Measurements from ENCODE around the gene JMJD1C.
A peak's percentile ranks its signal among the peaks of the same experiment; 100 is the strongest.

Gene JMJD1C

DNA sequence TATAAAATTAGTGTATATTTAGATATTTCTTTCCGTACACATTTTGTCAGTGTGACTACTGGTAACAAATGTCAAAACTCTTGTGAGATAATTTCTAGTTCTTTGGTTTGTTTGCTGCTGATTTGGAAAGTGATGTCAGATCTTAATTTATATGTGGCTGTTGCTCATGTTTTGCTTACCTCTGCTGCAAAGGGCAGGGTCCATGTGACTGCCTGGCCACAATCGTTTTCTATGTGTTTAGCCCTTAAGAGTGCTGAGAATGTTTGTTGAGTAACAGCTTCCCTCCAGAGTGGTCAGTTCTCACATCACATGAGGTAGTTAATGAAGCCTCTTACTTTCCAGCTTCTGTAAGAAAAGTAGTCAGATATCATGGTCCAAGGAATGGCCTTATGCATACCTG, 328.5 kb downstream of the JMJD1C start:
- no peak overlapping the region for H3K4me2 ChIP-seq (ENCODE audit: low read length)
- H2AFZ ChIP-seq (ENCODE audit: low read depth, low read length), result no peak overlapping the region
- H3K27ac ChIP-seq (ENCODE audit: low read length), result no peak overlapping the region
- peaks cover 9% of the 10 kb centered on the region for H3K36me3 ChIP-seq (replicated peaks; ENCODE audit: low read depth, low read length)
- H3K79me2 ChIP-seq (ENCODE audit: low read length), result peaks cover 90% of the 10 kb centered on the region
- peaks cover 26% of the 10 kb centered on the region for H3K4me1 ChIP-seq (ENCODE audit: low read length)
- TF ChIP-seq, protein P1, sequence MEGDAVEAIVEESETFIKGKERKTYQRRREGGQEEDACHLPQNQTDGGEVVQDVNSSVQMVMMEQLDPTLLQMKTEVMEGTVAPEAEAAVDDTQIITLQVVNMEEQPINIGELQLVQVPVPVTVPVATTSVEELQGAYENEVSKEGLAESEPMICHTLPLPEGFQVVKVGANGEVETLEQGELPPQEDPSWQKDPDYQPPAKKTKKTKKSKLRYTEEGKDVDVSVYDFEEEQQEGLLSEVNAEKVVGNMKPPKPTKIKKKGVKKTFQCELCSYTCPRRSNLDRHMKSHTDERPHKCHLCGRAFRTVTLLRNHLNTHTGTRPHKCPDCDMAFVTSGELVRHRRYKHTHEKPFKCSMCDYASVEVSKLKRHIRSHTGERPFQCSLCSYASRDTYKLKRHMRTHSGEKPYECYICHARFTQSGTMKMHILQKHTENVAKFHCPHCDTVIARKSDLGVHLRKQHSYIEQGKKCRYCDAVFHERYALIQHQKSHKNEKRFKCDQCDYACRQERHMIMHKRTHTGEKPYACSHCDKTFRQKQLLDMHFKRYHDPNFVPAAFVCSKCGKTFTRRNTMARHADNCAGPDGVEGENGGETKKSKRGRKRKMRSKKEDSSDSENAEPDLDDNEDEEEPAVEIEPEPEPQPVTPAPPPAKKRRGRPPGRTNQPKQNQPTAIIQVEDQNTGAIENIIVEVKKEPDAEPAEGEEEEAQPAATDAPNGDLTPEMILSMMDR (IDR thresholded peaks at IDR 0.05; ENCODE audit: low read depth, low read length), result no peak
- TF ChIP-seq EZH2phosphoT487 (IDR thresholded peaks at IDR 0.05; ENCODE audit: low read depth), result no peak
- H3K27me3 ChIP-seq (ENCODE audit: low read depth, low read length), result no peaks in the 10 kb centered on the region
- H4K20me1 ChIP-seq (ENCODE audit: insufficient read depth, low read length), result peaks cover 73% of the 10 kb centered on the region
- no peaks in the 10 kb centered on the region for H3K9me3 ChIP-seq (ENCODE audit: insufficient read depth, low read length)
- no peak overlapping the region for H3K9ac ChIP-seq (ENCODE audit: low read length)
- no peak overlapping the region for H3K4me3 ChIP-seq (ENCODE audit: low read length)

DNA sequence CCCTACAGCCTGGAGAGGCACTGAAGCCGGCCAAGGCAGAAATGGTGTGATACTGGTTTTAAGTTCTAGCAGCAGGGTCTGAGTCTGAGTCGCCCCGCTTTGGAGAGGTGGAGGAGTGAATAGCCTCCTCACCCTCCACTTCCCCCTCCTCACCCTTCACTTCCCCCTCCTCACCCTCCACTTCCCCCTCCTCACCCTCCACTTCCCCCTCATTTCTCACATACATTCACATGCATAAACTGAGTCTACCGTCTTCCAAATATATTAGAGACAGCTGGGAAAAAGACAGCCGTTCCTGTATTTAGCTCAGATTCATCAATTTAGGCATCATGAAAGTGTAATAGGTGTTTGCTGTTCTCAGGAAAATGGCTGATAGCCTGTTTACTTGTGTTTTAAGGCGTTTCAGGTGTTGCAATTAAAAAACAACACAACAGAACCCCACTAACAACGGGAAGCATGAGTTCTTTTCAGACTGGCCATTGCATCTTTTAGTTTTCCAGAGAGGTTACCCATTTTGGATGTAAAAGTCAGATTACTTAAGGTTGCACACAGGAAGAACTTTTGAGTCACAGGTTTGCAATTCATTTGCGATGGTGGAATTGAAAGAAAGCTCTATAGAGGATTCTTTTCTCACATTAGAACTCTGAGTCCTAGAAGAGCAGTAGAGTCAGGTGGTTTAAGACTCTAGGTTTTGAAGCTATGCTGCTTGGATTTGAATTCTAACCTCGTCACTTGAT, 331.8 kb downstream of the JMJD1C start:
- H2AFZ ChIP-seq (ENCODE audit: low read depth, low read length), result no peak overlapping the region

DNA sequence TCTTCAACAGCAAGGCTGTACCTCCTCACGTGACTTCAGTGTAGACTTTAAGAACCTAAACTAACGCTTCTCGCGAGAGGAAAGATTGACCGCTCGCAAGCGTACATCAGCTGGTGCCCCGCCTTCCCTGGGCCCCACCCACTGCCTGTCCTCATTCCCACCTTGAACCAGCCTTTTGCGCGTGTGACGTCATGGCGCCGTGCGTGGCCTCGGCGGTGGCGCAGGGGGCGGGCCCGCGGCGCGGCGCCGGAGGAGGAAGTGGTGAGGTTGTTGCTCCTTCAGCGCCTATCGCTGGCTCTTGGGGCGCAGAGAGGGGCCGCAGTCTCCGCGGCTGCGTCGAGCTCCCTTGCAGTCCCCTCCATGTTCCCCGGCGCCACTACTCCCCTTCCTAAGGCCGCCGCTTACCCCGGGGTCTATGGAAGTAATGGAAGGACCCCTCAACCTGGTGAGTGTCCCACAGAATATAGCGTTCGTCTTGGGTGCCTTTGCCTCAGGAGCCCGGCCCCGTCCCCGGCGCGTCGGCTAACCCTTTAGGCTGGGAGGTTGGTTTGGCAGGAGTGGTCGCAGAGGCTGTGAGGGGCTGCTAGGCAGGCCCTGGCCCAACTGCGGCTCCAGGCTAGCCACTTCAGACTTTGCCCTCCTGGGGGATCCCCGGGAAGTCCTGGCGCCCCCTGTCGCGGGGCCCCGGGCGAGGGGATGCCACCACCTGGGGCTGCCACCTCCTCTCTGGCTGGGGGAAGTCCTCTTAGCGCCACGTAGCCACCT, 332.5 kb downstream of the JMJD1C start, which contains the start of gene NRBF2:
TSS of gene NRBF2 (plus strand) at position 273 of the 765 bp plus-strand sequence. CDS start at position 416, 143 bp downstream.
- H3K79me2 ChIP-seq (ENCODE audit: low read length), result peaks cover 50% of the 10 kb centered on the region
- peaks cover 7% of the 10 kb centered on the region for H3K36me3 ChIP-seq (replicated peaks; ENCODE audit: low read depth, low read length)

More for the DNA sequence above, 331.8 kb downstream of the JMJD1C start:
- Histone ChIP-seq H3K27ac (ENCODE audit: low read length) (peak overlapping the region; percentile 87), H4K20me1 (ENCODE audit: insufficient read depth, low read length) (peaks cover 43% of the 10 kb centered on the region), H3K4me1 (ENCODE audit: low read length) (peaks cover 26% of the 10 kb centered on the region), H3K9me3 (ENCODE audit: insufficient read depth, low read length) (no peaks in the 10 kb centered on the region), H3K4me3 (ENCODE audit: low read length) (peak overlapping the region; percentile 97), H3K4me2 (ENCODE audit: low read length) (peak overlapping the region; percentile 95), H3K27me3 (ENCODE audit: low read depth, low read length) (no peaks in the 10 kb centered on the region), H3K9ac (ENCODE audit: low read length) (peak overlapping the region; percentile 94), H3K36me3 (replicated peaks; ENCODE audit: low read depth, low read length) (peaks cover 7% of the 10 kb centered on the region), H3K79me2 (ENCODE audit: low read length) (peaks cover 57% of the 10 kb centered on the region)
- no peak for TF ChIP-seq EZH2phosphoT487 (IDR thresholded peaks at IDR 0.05; ENCODE audit: low read depth)
- TF ChIP-seq, protein P1 (IDR thresholded peaks at IDR 0.05; ENCODE audit: low read depth, low read length), result no peak

More for the DNA sequence above, 332.5 kb downstream of the JMJD1C start, which contains the start of gene NRBF2:
- Histone ChIP-seq H3K9ac (ENCODE audit: low read length) (peak within 1 kb of the TSS; percentile 94), H3K4me1 (ENCODE audit: low read length) (peaks cover 26% of the 10 kb centered on the region), H3K9me3 (ENCODE audit: insufficient read depth, low read length) (no peaks in the 10 kb centered on the region), H2AFZ (ENCODE audit: low read depth, low read length) (peak within 1 kb of the TSS; percentile 80), H4K20me1 (ENCODE audit: insufficient read depth, low read length) (peaks cover 39% of the 10 kb centered on the region), H3K27ac (ENCODE audit: low read length) (peak within 1 kb of the TSS; percentile 87), H3K27me3 (ENCODE audit: low read depth, low read length) (no peaks in the 10 kb centered on the region), H3K4me2 (ENCODE audit: low read length) (peak within 1 kb of the TSS; percentile 95), H3K4me3 (ENCODE audit: low read length) (peak within 1 kb of the TSS; percentile 97)
- no peak for TF ChIP-seq EZH2phosphoT487 (IDR thresholded peaks at IDR 0.05; ENCODE audit: low read depth)
- TF ChIP-seq, protein P1 (IDR thresholded peaks at IDR 0.05; ENCODE audit: low read depth, low read length), result peak; percentile 30; the same call in 1 of the 2 replicates
